ENCODE results near the gene P2RY2.

Gene P2RY2

GRCh38 chr11:73206801-73207200 is 11.3 kb upstream of the P2RY2 start:
- Histone ChIP-seq H3K36me3 (ENCODE audit: control insufficient read depth, insufficient read depth, low read length) (no peaks in the 10 kb centered on the region), H3K4me3 (ENCODE audit: low read depth, low read length) (no peak overlapping the region), H3K27me3 (ENCODE audit: control insufficient read depth, insufficient read depth, low read length) (no peaks in the 10 kb centered on the region), H3K9ac (ENCODE audit: low read length) (no peak overlapping the region), H3K27ac (ENCODE audit: low read depth, low read length) (no peak overlapping the region), H3K9me3 (ENCODE audit: control insufficient read depth, insufficient read depth, low read depth, low read length) (no peaks in the 10 kb centered on the region), H3K4me1 (ENCODE audit: control insufficient read depth, insufficient read depth, low read length) (peaks cover under 1% of the 10 kb centered on the region; the same call in 1 of the 2 replicates)

DNA sequence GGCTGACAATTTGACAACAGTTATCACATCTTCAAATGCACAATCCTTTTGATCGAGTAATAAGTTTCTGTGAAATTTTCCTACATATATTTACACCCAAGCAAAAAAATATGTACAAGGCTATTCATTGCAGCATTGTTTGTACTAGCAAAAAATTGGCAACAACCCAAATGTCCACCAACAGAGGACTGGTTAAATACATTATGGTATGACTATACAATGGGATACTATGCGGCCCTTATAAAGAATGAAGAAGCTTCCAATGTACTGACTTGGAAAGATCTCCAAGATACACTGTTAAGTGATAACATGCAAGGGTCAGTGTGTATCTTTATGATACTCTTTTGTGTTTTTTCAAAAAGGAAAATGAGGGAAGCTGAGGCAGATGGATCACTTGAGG is 8.2 kb upstream of the P2RY2 start:
- Histone ChIP-seq H3K9me3 (ENCODE audit: control insufficient read depth, insufficient read depth, low read depth, low read length) (no peaks in the 10 kb centered on the region), H3K27me3 (ENCODE audit: control insufficient read depth, insufficient read depth, low read length) (no peaks in the 10 kb centered on the region), H3K4me3 (ENCODE audit: low read depth, low read length) (no peak overlapping the region), H3K36me3 (ENCODE audit: control insufficient read depth, insufficient read depth, low read length) (no peaks in the 10 kb centered on the region), H3K4me1 (ENCODE audit: control insufficient read depth, insufficient read depth, low read length) (no peaks in the 10 kb centered on the region), H3K27ac (ENCODE audit: low read depth, low read length) (no peak overlapping the region), H3K9ac (ENCODE audit: low read length) (no peak overlapping the region)

DNA sequence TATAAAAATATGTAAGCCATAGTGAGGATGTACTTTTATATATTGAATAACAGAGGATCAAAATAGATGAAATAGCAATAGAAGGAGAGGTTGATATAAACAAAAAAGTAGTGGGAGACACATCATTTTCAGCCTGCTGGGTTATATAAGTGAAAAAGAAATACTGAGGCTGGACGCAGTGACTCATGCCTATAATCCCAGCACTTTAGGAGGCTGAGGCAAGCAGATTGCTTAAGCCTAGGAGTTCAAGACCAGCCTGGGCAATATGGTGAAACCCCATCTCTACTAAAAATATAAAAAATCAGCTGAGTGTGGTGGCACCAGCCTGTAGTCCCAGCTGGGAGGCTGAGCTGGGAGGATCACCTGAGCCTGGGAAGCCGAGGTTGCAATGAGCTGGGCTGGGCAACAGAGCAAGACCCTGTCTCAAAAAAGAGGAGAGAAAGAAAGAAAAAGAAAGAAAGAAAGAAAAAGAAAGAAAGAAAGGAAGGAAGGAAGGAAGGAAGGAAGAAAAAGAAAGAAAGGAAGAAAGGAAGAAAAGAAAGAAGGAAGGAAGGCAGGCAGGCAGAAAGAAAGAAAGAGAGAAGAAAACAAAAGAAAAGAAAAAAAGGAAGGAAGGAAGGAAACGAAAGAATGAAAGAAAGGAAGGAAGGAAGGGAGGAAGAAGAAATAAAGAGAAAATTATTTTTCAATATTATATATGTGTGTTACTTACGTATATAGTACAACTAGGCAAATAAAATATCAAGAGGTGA is 7.0 kb upstream of the P2RY2 start:
- Histone ChIP-seq H3K27ac (ENCODE audit: low read depth, low read length) (no peak overlapping the region), H3K36me3 (ENCODE audit: control insufficient read depth, insufficient read depth, low read length) (no peaks in the 10 kb centered on the region), H3K27me3 (ENCODE audit: control insufficient read depth, insufficient read depth, low read length) (no peaks in the 10 kb centered on the region), H3K9ac (ENCODE audit: low read length) (no peak overlapping the region), H3K4me3 (ENCODE audit: low read depth, low read length) (no peak overlapping the region), H3K9me3 (ENCODE audit: control insufficient read depth, insufficient read depth, low read depth, low read length) (no peaks in the 10 kb centered on the region), H3K4me1 (ENCODE audit: control insufficient read depth, insufficient read depth, low read length) (no peaks in the 10 kb centered on the region)

DNA sequence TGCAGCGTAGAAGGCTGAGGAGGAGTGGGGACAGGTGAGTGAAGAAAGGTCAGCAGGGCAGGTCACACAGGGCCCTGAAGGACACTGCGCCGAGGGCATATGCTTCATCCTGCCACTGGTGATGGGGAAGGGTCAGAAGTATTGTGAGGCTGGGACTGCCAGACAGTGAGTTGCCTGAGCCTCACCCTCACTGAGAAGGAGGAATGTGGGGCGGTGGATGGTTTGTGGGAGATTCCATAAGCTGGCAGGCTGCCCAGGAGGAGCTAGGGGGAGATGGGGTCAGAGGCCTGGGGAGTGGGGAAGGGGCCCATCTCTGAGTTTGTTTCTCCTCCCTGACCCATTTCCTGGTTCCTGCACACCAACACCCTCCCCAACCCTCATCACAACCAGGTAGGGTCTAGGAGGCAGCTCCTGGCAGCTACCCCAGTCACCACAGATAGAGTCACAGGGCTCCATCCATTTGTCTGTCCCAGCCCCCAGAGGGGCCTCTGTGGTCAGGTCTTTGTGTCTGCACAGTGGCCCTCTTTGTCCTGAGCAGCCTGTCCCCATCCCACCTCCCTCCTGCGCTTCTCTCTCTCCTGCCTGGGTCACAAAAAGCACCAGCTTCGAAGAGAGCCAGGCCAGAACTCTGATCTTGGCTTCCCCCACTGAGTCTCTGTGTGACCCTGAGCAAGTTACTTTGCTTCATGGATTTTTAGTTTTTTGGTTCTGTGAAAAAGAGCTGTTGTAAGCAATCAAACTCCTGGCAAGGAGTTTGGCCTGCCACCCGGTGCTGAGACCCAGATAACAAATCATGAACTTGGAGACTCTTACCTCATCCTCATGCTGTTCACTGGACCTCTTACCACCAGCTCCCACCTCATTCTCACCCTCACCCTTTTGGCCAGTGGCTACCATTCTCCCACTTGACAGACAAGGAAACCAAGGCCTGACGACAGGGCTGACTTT is 4.6 kb upstream of the P2RY2 start:
- Histone ChIP-seq H3K36me3 (ENCODE audit: control insufficient read depth, insufficient read depth, low read length) (no peaks in the 10 kb centered on the region), H3K9ac (ENCODE audit: low read length) (no peak overlapping the region), H3K9me3 (ENCODE audit: control insufficient read depth, insufficient read depth, low read depth, low read length) (no peaks in the 10 kb centered on the region), H3K27ac (ENCODE audit: low read depth, low read length) (no peak overlapping the region), H3K4me3 (ENCODE audit: low read depth, low read length) (no peak overlapping the region), H3K27me3 (ENCODE audit: control insufficient read depth, insufficient read depth, low read length) (peaks cover 21% of the 10 kb centered on the region), H3K4me1 (ENCODE audit: control insufficient read depth, insufficient read depth, low read length) (peaks cover 8% of the 10 kb centered on the region)

DNA sequence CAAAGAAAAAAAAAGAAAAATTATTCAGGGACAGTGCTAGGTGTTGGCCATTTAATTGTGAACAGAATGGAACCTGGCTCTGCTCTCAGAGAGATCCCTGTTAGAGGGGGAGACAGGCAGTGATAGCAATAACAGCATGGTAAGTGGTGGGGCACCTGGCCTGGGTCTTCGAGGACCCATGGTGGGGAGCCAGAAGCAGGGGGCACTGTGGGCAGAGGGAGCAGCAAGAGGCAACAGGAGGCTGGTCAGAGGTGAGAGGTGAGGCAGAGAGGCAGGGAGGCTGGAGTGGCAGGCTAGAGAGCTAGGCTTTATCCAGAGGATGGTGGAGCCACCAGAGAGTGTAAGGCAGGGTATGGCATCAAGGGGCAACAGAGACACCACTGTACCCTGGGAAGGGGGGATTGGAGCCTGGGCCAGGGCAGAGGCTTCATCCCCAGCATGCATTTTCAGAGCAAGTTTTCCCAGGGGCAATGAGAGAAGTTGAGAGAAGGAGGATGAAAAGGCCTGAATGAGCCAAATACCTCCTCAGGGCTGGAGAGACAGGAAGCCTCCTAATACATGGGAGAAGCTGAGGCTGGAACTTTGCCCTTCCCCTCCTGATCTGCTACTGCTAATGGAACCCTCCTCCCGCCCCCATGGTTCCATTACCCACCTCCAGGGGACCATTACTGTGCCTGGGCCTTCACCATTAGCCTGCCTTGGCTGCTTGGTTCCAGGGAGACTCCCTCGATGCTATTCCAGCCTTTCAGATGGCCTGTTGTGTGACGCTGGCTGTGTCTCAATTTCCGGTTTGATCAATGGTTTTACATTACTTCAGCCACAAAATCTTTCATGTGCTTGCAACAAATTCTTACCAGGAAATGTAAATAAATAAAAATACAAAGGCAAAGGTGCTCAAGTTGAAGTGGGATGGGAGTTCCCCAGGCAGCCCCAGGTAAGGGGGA is 2.6 kb upstream of the P2RY2 start:
- no peak overlapping the region for H3K4me3 ChIP-seq (ENCODE audit: low read depth, low read length)
- peaks cover 10% of the 10 kb centered on the region for H3K4me1 ChIP-seq (ENCODE audit: control insufficient read depth, insufficient read depth, low read length)
- no peak overlapping the region for H3K9ac ChIP-seq (ENCODE audit: low read length)
- H3K36me3 ChIP-seq (ENCODE audit: control insufficient read depth, insufficient read depth, low read length) = no peaks in the 10 kb centered on the region
- H3K27me3 ChIP-seq (ENCODE audit: control insufficient read depth, insufficient read depth, low read length) = peaks cover 41% of the 10 kb centered on the region
- H3K9me3 ChIP-seq (ENCODE audit: control insufficient read depth, insufficient read depth, low read depth, low read length) = no peaks in the 10 kb centered on the region
- no peak overlapping the region for H3K27ac ChIP-seq (ENCODE audit: low read depth, low read length)

GRCh38 chr11:73216465-73216864 is 1.6 kb upstream of the P2RY2 start:
- H3K27ac ChIP-seq (ENCODE audit: low read depth, low read length) = no peak overlapping the region
- H3K4me1 ChIP-seq (ENCODE audit: control insufficient read depth, insufficient read depth, low read length) = peaks cover 10% of the 10 kb centered on the region
- H3K27me3 ChIP-seq (ENCODE audit: control insufficient read depth, insufficient read depth, low read length) = peaks cover 51% of the 10 kb centered on the region
- H3K36me3 ChIP-seq (ENCODE audit: control insufficient read depth, insufficient read depth, low read length) = no peaks in the 10 kb centered on the region
- no peaks in the 10 kb centered on the region for H3K9me3 ChIP-seq (ENCODE audit: control insufficient read depth, insufficient read depth, low read depth, low read length)
- H3K4me3 ChIP-seq (ENCODE audit: low read depth, low read length) = no peak overlapping the region
- H3K9ac ChIP-seq (ENCODE audit: low read length) = no peak overlapping the region

DNA sequence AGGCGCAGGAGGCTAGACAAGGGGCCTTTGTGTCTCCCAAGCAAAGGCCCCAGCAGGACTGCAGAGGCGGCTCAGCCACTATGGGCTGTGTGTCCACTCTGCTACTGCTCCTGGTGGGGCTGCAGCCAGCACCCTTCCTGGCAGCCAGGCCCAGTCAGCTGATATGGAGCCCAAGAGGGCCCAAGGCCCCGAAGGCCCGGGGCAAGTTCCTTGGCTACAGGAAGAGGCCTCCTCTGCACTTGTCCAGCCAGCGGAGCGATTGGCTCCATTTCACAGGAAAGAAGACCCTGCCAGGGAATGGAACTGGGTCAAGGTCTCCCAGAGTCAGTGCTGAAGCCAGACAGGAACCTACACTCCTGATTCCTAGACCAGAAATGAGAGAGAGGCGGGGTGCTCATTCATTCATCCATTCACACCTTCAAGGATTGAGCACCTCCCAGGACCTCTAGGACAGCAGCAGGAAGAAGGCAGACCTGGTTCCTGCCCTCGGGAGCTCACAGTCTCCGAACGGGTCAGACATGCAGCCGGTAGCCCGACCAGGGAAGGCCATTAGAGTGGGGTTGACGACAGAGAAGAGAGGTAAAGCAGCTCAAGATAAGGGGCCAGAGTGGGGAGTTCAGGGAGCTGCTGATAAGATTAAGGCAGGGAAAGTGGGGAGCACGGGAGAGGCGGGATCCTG is 811 bp upstream of the P2RY2 start:
- Histone ChIP-seq H3K36me3 (ENCODE audit: control insufficient read depth, insufficient read depth, low read length) (no peaks in the 10 kb centered on the region), H3K27ac (ENCODE audit: low read depth, low read length) (no peak overlapping the region), H3K4me1 (ENCODE audit: control insufficient read depth, insufficient read depth, low read length) (peaks cover 10% of the 10 kb centered on the region), H3K27me3 (ENCODE audit: control insufficient read depth, insufficient read depth, low read length) (peaks cover 52% of the 10 kb centered on the region), H3K9me3 (ENCODE audit: control insufficient read depth, insufficient read depth, low read depth, low read length) (no peaks in the 10 kb centered on the region), H3K4me3 (ENCODE audit: low read depth, low read length) (peak overlapping the region; percentile 84), H3K9ac (ENCODE audit: low read length) (no peak overlapping the region)

GRCh38 chr11:73217810-73218105 is 323 bp upstream of the P2RY2 start:
- peak overlapping the region; percentile 84 for H3K4me3 ChIP-seq (ENCODE audit: low read depth, low read length)
- no peak overlapping the region for H3K9ac ChIP-seq (ENCODE audit: low read length)
- H3K36me3 ChIP-seq (ENCODE audit: control insufficient read depth, insufficient read depth, low read length) = no peaks in the 10 kb centered on the region
- H3K27me3 ChIP-seq (ENCODE audit: control insufficient read depth, insufficient read depth, low read length) = peaks cover 52% of the 10 kb centered on the region
- peaks cover 10% of the 10 kb centered on the region for H3K4me1 ChIP-seq (ENCODE audit: control insufficient read depth, insufficient read depth, low read length)
- H3K9me3 ChIP-seq (ENCODE audit: control insufficient read depth, insufficient read depth, low read depth, low read length) = no peaks in the 10 kb centered on the region
- no peak overlapping the region for H3K27ac ChIP-seq (ENCODE audit: low read depth, low read length)

GRCh38 chr11:73218830-73219215 is 742 bp downstream of the P2RY2 start:
- Histone ChIP-seq H3K27me3 (ENCODE audit: control insufficient read depth, insufficient read depth, low read length) (peaks cover 52% of the 10 kb centered on the region), H3K4me3 (ENCODE audit: low read depth, low read length) (peak overlapping the region; percentile 84), H3K36me3 (ENCODE audit: control insufficient read depth, insufficient read depth, low read length) (no peaks in the 10 kb centered on the region), H3K9me3 (ENCODE audit: control insufficient read depth, insufficient read depth, low read depth, low read length) (no peaks in the 10 kb centered on the region), H3K27ac (ENCODE audit: low read depth, low read length) (no peak overlapping the region), H3K9ac (ENCODE audit: low read length) (no peak overlapping the region), H3K4me1 (ENCODE audit: control insufficient read depth, insufficient read depth, low read length) (peaks cover 10% of the 10 kb centered on the region)
